Naive B cell (primary cell): ENCODE results near the gene FGF1. TPM values are rescaled to one million over a fixed set of nuclear protein-coding genes. Genes with fewer than 3 reads are reported as not detected.

ENCODE experiments used
- ATAC-seq, 2 donors: fragments of 150-1000 bp; cut with Tn5 transposase; 2 replicates each; pipeline ENCODE4 v1.10.0; 2021; ENCODE audit warnings: low read depth in 2 of 2, mild to moderate bottlenecking in 2 of 2, moderate library complexity in 2 of 2
- DNase-seq: peaks from one replicate; pipeline ENCODE4 v3.0.0; 2022
- H3K27ac Mint-ChIP-seq, 6 donors: one replicate each; pipeline ENCODE4 v1.8.0; 2020 to 2022; ENCODE audit warnings: mild to moderate bottlenecking in 6 of 6, mixed read lengths in 6 of 6, moderate library complexity in 5 of 6, inconsistent platforms in 2 of 6
- H3K27me3 Mint-ChIP-seq, 3 donors: one replicate each; pipeline ENCODE4 v1.8.0; 2021 to 2022; ENCODE audit warnings: mixed read lengths in 3 of 3, mild to moderate bottlenecking in 1 of 3
- H3K36me3 Mint-ChIP-seq, 2 donors: one replicate each; pipeline ENCODE4 v1.8.0; 2020 to 2022; ENCODE audit warnings: mixed read lengths in 2 of 2, inconsistent platforms in 1 of 2, mild to moderate bottlenecking in 1 of 2
- H3K4me1 Mint-ChIP-seq, 3 donors: one replicate each; pipeline ENCODE4 v1.8.0; 2020 to 2022; ENCODE audit warnings: mixed read lengths in 3 of 3, inconsistent platforms in 1 of 3, mild to moderate bottlenecking in 1 of 3, moderate library complexity in 1 of 3
- H3K4me3 Mint-ChIP-seq, 8 donors: one replicate each; pipeline ENCODE4 v1.8.0; 2020 to 2022; ENCODE audit warnings: mild to moderate bottlenecking in 8 of 8, mixed read lengths in 8 of 8, moderate library complexity in 8 of 8, inconsistent platforms in 2 of 8
- H3K9me3 Mint-ChIP-seq, 7 donors: one replicate each; pipeline ENCODE4 v1.8.0; 2020 to 2022; ENCODE audit warnings: mixed read lengths in 7 of 7, mild to moderate bottlenecking in 5 of 7, inconsistent platforms in 2 of 7, moderate library complexity in 1 of 7
- polyA plus RNA-seq, 6 donors: library from polyadenylated mRNA; unstranded; fragments of 300-500 nt; fragmentation: Illumina TruSeq; gene quantifications; one replicate each; pipeline ENCODE4 v1.2.3, GENCODE V29; 2021; ENCODE audit warnings: low read depth in 6 of 6

FGF1 gene
- polyA plus RNA-seq, 6 donors from 2014 or later, result not detected

GRCh38 chr5:142549834-142550233 lies 136.1 kb downstream of the FGF1 start:
- no peak overlapping the region for H3K4me3 Mint-ChIP-seq
- no peaks in the 10 kb centered on the region for H3K36me3 Mint-ChIP-seq
- no peak overlapping the region for H3K27ac Mint-ChIP-seq
- ATAC-seq (no peak), DNase-seq (no peak)
- H3K27me3 Mint-ChIP-seq, result peaks cover 34 to 44% (median 36%) of the 10 kb centered on the region in 3 donors
- H3K9me3 Mint-ChIP-seq, result no peaks in the 10 kb centered on the region
- H3K4me1 Mint-ChIP-seq, result peaks cover 11 to 25% (median 18%) of the 10 kb centered on the region in 3 donors

GRCh38 chr5:142548739-142549275 lies 137.1 kb downstream of the FGF1 start:
- Mint-ChIP-seq H3K27me3 (peaks cover 35 to 40% (median 36%) of the 10 kb centered on the region in 3 donors), H3K4me3 (peak overlapping the region in 1 of 8 donors; percentile 27), H3K4me1 (peaks cover 11 to 25% (median 18%) of the 10 kb centered on the region in 3 donors), H3K36me3 (no peaks in the 10 kb centered on the region), H3K9me3 (no peaks in the 10 kb centered on the region), H3K27ac (no peak overlapping the region)
- ATAC-seq, result peak; percentile 28 to 49
- DNase-seq, result peak; percentile 13

GRCh38 chr5:142547445-142548380 lies 138.2 kb downstream of the FGF1 start:
- no peak overlapping the region for H3K27ac Mint-ChIP-seq
- peaks cover 11 to 25% (median 18%) of the 10 kb centered on the region in 3 donors for H3K4me1 Mint-ChIP-seq
- no peaks in the 10 kb centered on the region for H3K36me3 Mint-ChIP-seq
- DNase-seq, result no peak
- H3K27me3 Mint-ChIP-seq, result peaks cover 32 to 36% (median 32%) of the 10 kb centered on the region in 3 donors
- ATAC-seq, result no peak
- H3K9me3 Mint-ChIP-seq, result no peaks in the 10 kb centered on the region
- H3K4me3 Mint-ChIP-seq, result no peak overlapping the region

- no peak for ATAC-seq
- Mint-ChIP-seq H3K27ac (peak overlapping the region in 1 of 6 donors; percentile 61), H3K27me3 (peaks cover 18 to 24% (median 22%) of the 10 kb centered on the region in 3 donors), H3K9me3 (no peaks in the 10 kb centered on the region), H3K36me3 (no peaks in the 10 kb centered on the region), H3K4me3 (no peak overlapping the region), H3K4me1 (peaks cover 5 to 15% (median 11%) of the 10 kb centered on the region in 3 donors)
- no peak for DNase-seq
These were observed 140.1 kb downstream of the FGF1 start for GRCh38 chr5:142545650-142546322.

GRCh38 chr5:142544946-142545649 lies 140.8 kb downstream of the FGF1 start:
- ATAC-seq (no peak), DNase-seq (no peak)
- no peaks in the 10 kb centered on the region for H3K9me3 Mint-ChIP-seq
- no peak overlapping the region for H3K27ac Mint-ChIP-seq
- no peaks in the 10 kb centered on the region for H3K36me3 Mint-ChIP-seq
- H3K27me3 Mint-ChIP-seq, result peaks cover 23 to 28% (median 26%) of the 10 kb centered on the region in 3 donors
- H3K4me3 Mint-ChIP-seq, result no peak overlapping the region
- H3K4me1 Mint-ChIP-seq, result peaks cover 5 to 15% (median 11%) of the 10 kb centered on the region in 3 donors

GRCh38 chr5:142544071-142544753 lies 141.7 kb downstream of the FGF1 start:
- no peak overlapping the region for H3K27ac Mint-ChIP-seq
- ATAC-seq (no peak), DNase-seq (no peak)

GRCh38 chr5:142542906-142543305 lies 143.0 kb downstream of the FGF1 start:
- ATAC-seq, result no peak
- peak overlapping the region in 1 of 6 donors; percentile 50 for H3K27ac Mint-ChIP-seq
- no peak for DNase-seq

More at GRCh38 chr5:142544071-142544753, 141.7 kb downstream of the FGF1 start:
- peaks cover 5 to 15% (median 11%) of the 10 kb centered on the region in 3 donors for H3K4me1 Mint-ChIP-seq
- peaks cover 22 to 35% (median 26%) of the 10 kb centered on the region in 3 donors for H3K27me3 Mint-ChIP-seq
- no peaks in the 10 kb centered on the region for H3K36me3 Mint-ChIP-seq
- no peaks in the 10 kb centered on the region for H3K9me3 Mint-ChIP-seq
- H3K4me3 Mint-ChIP-seq, result no peak overlapping the region

More at GRCh38 chr5:142542906-142543305, 143.0 kb downstream of the FGF1 start:
- H3K4me3 Mint-ChIP-seq, result no peak overlapping the region
- H3K27me3 Mint-ChIP-seq, result peaks cover 22 to 37% (median 25%) of the 10 kb centered on the region in 3 donors
- peaks cover 0 to 2% (median under 1%) of the 10 kb centered on the region in 3 donors for H3K4me1 Mint-ChIP-seq
- no peaks in the 10 kb centered on the region for H3K9me3 Mint-ChIP-seq
- H3K36me3 Mint-ChIP-seq, result no peaks in the 10 kb centered on the region

Other genes with a start within 250 kb of the FGF1 start
- 1 to 10 TPM; 2.4 to 8.7 (median 4.1) TPM for gene ARHGAP26, start 84.3 kb upstream of the FGF1 start, polyA plus RNA-seq